ENCODE data around the gene UBB.
"Not testable (repeated sequence)": the region's sequence is repeated elsewhere in the genome, so short reads cannot be mapped to it uniquely, and the experiment has no call there.

UBB gene

GRCh38 chr17:16378636-16379282 lies 2.1 kb upstream of the UBB start:
- no peak for DNase-seq

- no peak for DNase-seq
Observed at GRCh38 chr17:16379654-16380053, 1.2 kb upstream of the UBB start.

- no peak for DNase-seq
Observed at GRCh38 chr17:16381496-16381820, 567 bp downstream of the UBB start.

GRCh38 chr17:16383216-16383615 lies 2.3 kb downstream of the UBB start:
- no peak for DNase-seq

GRCh38 chr17:16383772-16384287 lies 2.9 kb downstream of the UBB start:
- no peak for DNase-seq

GRCh38 chr17:16384557-16384956 lies 3.7 kb downstream of the UBB start:
- DNase-seq: no peak

GRCh38 chr17:16386126-16386507 lies 5.2 kb downstream of the UBB start:
- not testable (repeated sequence) for DNase-seq

- DNase-seq: no peak
Observed at GRCh38 chr17:16391451-16391850, 10.6 kb downstream of the UBB start.

- not testable (repeated sequence) for DNase-seq
Observed at GRCh38 chr17:16392491-16392890, 11.6 kb downstream of the UBB start.

- DNase-seq: not testable (repeated sequence)
Observed at GRCh38 chr17:16395887-16396286, 15.0 kb downstream of the UBB start.

- DNase-seq: not testable (repeated sequence)
Observed at GRCh38 chr17:16396693-16397092, 15.8 kb downstream of the UBB start.

- no peak for DNase-seq
Observed at GRCh38 chr17:16398270-16399267, 17.7 kb downstream of the UBB start.

GRCh38 chr17:16403847-16404246 lies 23.0 kb downstream of the UBB start:
- not testable (repeated sequence) for DNase-seq

GRCh38 chr17:16406742-16407674 lies 26.1 kb downstream of the UBB start:
- DNase-seq: no peak

- DNase-seq: no peak
Observed at GRCh38 chr17:16407911-16408588, 27.2 kb downstream of the UBB start.

GRCh38 chr17:16415031-16415924 lies 34.4 kb downstream of the UBB start, which contains the start of gene TRPV2:
Gene TRPV2, plus strand, starts transcription at chr17:16415571. Its CDS starts 2,098 bp downstream, at chr17:16417669.
- DNase-seq: no peak

- no peak for DNase-seq
Observed at GRCh38 chr17:16417399-16417798, 36.5 kb downstream of the UBB start.

- no peak for DNase-seq
Observed at GRCh38 chr17:16417896-16418684, 37.2 kb downstream of the UBB start.

- DNase-seq: no peak
Observed at GRCh38 chr17:16418685-16419068, 37.8 kb downstream of the UBB start.

Data from KG1 (cell line).